SJSA1 (cell line): ENCODE results near the gene DSC3. TPM values are rescaled to one million over a fixed set of nuclear protein-coding genes. Genes with fewer than 3 reads are reported as not detected.

Source experiments
- total RNA-seq: library from RNA; depleted of rRNA; stranded (reverse); fragments of >200 nt; shearing (Covaris generic); gene quantifications from 2 replicates; pipeline ENCODE4 v1.2.3, GENCODE V29; 2014; rRNA removed

The DSC3 gene
- total RNA-seq, 1 experiment from 2014 or later, result 20.0 TPM

Other genes with a start within 250 kb of the DSC3 start
- gene DSC2, start 59.7 kb upstream of the DSC3 start, total RNA-seq, result 1.3 and 1.6 TPM in 2 replicates
- gene DSC1, start 120.1 kb upstream of the DSC3 start, total RNA-seq, result not detected in 2 replicates